GM15510 (cell line): Measurements from ENCODE around the gene SCMH1.
A peak's percentile ranks its signal among the peaks of the same experiment; 100 is the strongest.

ENCODE experiments used
- POLR2A ChIP-seq: IDR thresholded peaks from 3 replicates; pipeline ENCODE4 v1.6.1; 2011; ENCODE audit warnings: borderline replicate concordance; ENCODE audit not compliant: insufficient read length; ENCODE audit errors: extremely low read depth

The SCMH1 gene

GRCh38 chr1:41041614-41042270, 200.4 kb downstream of the SCMH1 start:
- TF ChIP-seq POLR2A: no peak

- no peak for TF ChIP-seq POLR2A
Measured at GRCh38 chr1:41038110-41038509, 204.0 kb downstream of the SCMH1 start.

GRCh38 chr1:41037116-41037903, 204.8 kb downstream of the SCMH1 start:
- no peak for TF ChIP-seq POLR2A

- no peak for TF ChIP-seq POLR2A
Measured at GRCh38 chr1:41033272-41033671, 208.8 kb downstream of the SCMH1 start.

- TF ChIP-seq POLR2A: no peak
Measured at GRCh38 chr1:41032147-41032546, 210.0 kb downstream of the SCMH1 start.

- no peak for TF ChIP-seq POLR2A
Measured at GRCh38 chr1:41030872-41031616, 211.1 kb downstream of the SCMH1 start.

- TF ChIP-seq POLR2A: no peak
Measured at GRCh38 chr1:41028034-41028642, 214.0 kb downstream of the SCMH1 start.

- no peak for TF ChIP-seq POLR2A
Measured at GRCh38 chr1:41025979-41026819, 215.9 kb downstream of the SCMH1 start.

GRCh38 chr1:41024953-41025352, 217.2 kb downstream of the SCMH1 start:
- no peak for TF ChIP-seq POLR2A

- TF ChIP-seq POLR2A: no peak
Measured at GRCh38 chr1:41023279-41023990, 218.7 kb downstream of the SCMH1 start.

GRCh38 chr1:41022424-41022823, 219.7 kb downstream of the SCMH1 start:
- no peak for TF ChIP-seq POLR2A

- no peak for TF ChIP-seq POLR2A
Measured at GRCh38 chr1:41021526-41022308, 220.4 kb downstream of the SCMH1 start, which contains the start of gene SLFNL1. Gene SLFNL1 (minus strand): TSS chr1:41021725. CDS start chr1:41020660, 1,065 bp downstream.

GRCh38 chr1:41020654-41021053, 221.5 kb downstream of the SCMH1 start:
- peak; percentile 6 for TF ChIP-seq POLR2A
